NOMO-1 treated with dmso at 0.1 percent for 144 hours (cell line): Measurements from ENCODE around the gene HSD3B7.
"Not testable (repeated sequence)": the region's sequence is repeated elsewhere in the genome, so short reads cannot be mapped to it uniquely, and the experiment has no call there.

Experiments used
- DNase-seq: peaks from one replicate; lab custom pipeline; 2025; ENCODE audit not compliant: unreplicated experiment; lab: John Stamatoyannopoulos, UW

Gene HSD3B7

GRCh38 chr16:30998852-30999761 lies 14.1 kb downstream of the HSD3B7 start:
- no peak for DNase-seq

GRCh38 chr16:31000671-31001382 lies 15.8 kb downstream of the HSD3B7 start:
- no peak for DNase-seq

GRCh38 chr16:31001507-31002249 lies 16.7 kb downstream of the HSD3B7 start:
- no peak for DNase-seq

- DNase-seq, result no peak
Observed at GRCh38 chr16:31002250-31002700, 17.3 kb downstream of the HSD3B7 start.

- DNase-seq, result no peak
Observed at GRCh38 chr16:31002862-31003341, 17.9 kb downstream of the HSD3B7 start.

GRCh38 chr16:31003744-31004143 lies 18.7 kb downstream of the HSD3B7 start:
- no peak for DNase-seq

- DNase-seq, result no peak
Observed at GRCh38 chr16:31004658-31005057, 19.7 kb downstream of the HSD3B7 start.

GRCh38 chr16:31005350-31006085 lies 20.5 kb downstream of the HSD3B7 start:
- DNase-seq, result no peak

- DNase-seq, result no peak
Observed at GRCh38 chr16:31006086-31006385, 21.0 kb downstream of the HSD3B7 start.

GRCh38 chr16:31006589-31006988 lies 21.6 kb downstream of the HSD3B7 start:
- no peak for DNase-seq

GRCh38 chr16:31007684-31008083 lies 22.7 kb downstream of the HSD3B7 start:
- no peak for DNase-seq

GRCh38 chr16:31008149-31008548 lies 23.1 kb downstream of the HSD3B7 start:
- DNase-seq, result no peak

GRCh38 chr16:31008551-31008950 lies 23.5 kb downstream of the HSD3B7 start:
- DNase-seq, result no peak

- DNase-seq, result no peak
Observed at GRCh38 chr16:31009120-31009519, 24.1 kb downstream of the HSD3B7 start.

- no peak for DNase-seq
Observed at GRCh38 chr16:31009894-31010584, 25.0 kb downstream of the HSD3B7 start.

GRCh38 chr16:31010585-31011325 lies 25.7 kb downstream of the HSD3B7 start, which contains the start of gene STX1B:
Gene STX1B, minus strand, starts transcription at chr16:31010638. Its CDS starts 242 bp downstream, at chr16:31010396.
- DNase-seq, result no peak

GRCh38 chr16:31011815-31012214 lies 26.8 kb downstream of the HSD3B7 start:
- not testable (repeated sequence) for DNase-seq

GRCh38 chr16:31013292-31013691 lies 28.3 kb downstream of the HSD3B7 start:
- DNase-seq, result not testable (repeated sequence)

GRCh38 chr16:31016018-31016417 lies 31.0 kb downstream of the HSD3B7 start:
- DNase-seq, result no peak
